ENCODE results near the gene ST6GALNAC4.

The ST6GALNAC4 gene

DNA sequence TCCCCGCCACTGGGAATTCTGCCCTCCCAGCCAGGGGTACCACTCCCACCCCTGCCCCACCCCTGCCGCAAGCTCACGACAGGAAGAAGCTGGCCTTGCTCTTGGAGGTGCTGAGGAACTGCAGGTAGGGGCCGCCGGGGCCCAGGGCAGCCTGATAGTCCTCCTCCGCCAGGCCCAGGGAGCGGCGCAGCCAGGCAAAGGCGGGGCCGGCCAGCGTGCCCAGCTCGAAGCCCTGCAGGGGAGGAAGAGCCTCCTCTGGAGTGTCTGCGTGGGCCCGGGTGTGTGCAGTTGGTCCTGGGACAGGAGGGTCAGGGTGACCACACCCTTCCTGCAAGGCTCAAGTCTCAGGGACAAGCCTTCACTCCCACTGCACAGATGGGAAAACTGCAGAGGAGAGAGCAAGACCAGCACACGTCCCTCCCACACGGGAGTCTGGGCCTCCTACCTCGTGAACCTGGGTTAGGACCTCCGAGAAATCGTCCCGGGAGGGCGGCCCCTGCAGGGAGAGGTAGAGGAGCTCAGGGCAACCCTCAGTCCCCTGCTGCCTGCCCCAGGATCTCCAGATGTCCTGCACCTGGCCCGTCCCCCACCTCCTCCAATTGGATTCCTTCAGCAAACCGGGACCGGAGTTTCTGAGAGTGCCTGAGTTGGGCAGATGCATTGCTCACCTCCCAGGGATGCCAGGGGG is 11.3 kb upstream of the ST6GALNAC4 start:
- Mint-ChIP-seq H3K36me3 (ENCODE audit: low read depth) (peaks cover 3% of the 10 kb centered on the region), H3K4me1 (peaks cover 12% of the 10 kb centered on the region), H3K9me3 (no peaks in the 10 kb centered on the region), H3K4me3 (peak overlapping the region; percentile 46 to 66 (median 60)), H3K27ac (peak overlapping the region in 1 of 3 experiments; percentile 7), H3K27me3 (ENCODE audit: low read depth) (peaks cover 69% of the 10 kb centered on the region)
- TF ChIP-seq, protein P1, sequence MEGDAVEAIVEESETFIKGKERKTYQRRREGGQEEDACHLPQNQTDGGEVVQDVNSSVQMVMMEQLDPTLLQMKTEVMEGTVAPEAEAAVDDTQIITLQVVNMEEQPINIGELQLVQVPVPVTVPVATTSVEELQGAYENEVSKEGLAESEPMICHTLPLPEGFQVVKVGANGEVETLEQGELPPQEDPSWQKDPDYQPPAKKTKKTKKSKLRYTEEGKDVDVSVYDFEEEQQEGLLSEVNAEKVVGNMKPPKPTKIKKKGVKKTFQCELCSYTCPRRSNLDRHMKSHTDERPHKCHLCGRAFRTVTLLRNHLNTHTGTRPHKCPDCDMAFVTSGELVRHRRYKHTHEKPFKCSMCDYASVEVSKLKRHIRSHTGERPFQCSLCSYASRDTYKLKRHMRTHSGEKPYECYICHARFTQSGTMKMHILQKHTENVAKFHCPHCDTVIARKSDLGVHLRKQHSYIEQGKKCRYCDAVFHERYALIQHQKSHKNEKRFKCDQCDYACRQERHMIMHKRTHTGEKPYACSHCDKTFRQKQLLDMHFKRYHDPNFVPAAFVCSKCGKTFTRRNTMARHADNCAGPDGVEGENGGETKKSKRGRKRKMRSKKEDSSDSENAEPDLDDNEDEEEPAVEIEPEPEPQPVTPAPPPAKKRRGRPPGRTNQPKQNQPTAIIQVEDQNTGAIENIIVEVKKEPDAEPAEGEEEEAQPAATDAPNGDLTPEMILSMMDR (IDR thresholded peaks at IDR 0.05; ENCODE audit: unreplicated experiment in 3 of 3): no peak

DNA sequence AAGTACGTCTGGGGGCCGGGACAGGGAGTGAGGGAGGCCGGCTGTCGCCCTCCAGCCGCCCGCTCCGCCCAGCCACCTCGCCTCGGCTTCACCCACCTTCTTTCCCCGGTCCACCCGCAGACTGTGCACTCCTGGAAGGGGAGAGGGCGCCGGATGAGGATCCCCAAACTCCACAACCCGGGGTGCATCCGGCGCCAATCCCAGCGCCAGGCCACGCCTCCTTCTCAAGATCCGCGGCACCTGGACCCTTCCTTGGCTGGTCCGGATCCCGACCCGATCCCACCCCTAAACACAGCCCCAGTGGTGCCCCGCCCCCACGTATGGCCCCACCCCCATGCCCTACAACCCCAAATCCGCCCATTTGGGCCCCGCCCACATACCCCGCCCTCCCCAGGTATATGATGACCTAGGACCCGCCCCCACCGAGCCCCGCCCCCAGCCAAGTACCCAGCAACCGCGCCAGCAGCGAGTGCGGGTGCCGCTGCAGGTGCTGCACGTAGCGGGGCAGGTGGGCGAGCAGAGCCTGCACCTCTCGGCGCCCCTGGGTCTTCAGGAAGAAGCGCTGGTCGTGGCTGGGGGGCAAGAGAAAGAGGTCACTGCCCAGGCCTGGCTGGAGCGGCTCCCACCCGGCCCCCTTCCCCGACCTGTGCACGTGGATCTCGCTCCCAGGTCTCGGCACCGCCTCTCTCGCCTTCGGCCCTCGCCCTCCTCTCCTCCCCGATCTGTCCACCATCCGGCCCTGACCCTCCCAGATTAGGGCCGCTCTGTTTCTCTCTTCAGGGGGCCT is 10.6 kb upstream of the ST6GALNAC4 start:
- Mint-ChIP-seq H3K27me3 (ENCODE audit: low read depth) (peaks cover 71% of the 10 kb centered on the region), H3K27ac (no peak overlapping the region), H3K4me1 (peaks cover 12% of the 10 kb centered on the region), H3K9me3 (no peaks in the 10 kb centered on the region), H3K36me3 (ENCODE audit: low read depth) (no peaks in the 10 kb centered on the region), H3K4me3 (peak overlapping the region; percentile 35 to 67 (median 57))
- TF ChIP-seq, protein P1 (IDR thresholded peaks at IDR 0.05; ENCODE audit: unreplicated experiment in 3 of 3): no peak

DNA sequence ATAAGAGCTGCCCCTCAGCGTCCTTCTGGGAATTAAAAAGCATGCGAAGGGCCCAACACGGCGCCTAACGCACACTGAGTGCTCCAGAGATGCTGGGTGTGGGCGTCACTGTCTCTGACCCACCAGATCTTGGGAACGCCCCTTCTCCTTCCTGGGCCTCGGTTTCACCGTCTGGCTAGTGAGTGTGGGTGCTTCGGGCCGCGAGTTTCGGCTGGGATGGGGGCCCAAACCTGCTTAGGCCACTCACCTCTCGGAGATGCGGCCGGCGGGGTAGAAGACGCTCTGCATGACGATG is 10.0 kb upstream of the ST6GALNAC4 start:
- Mint-ChIP-seq H3K36me3 (ENCODE audit: low read depth) (no peaks in the 10 kb centered on the region), H3K4me3 (peak overlapping the region in 2 of 3 experiments; percentile 40 to 67), H3K4me1 (peaks cover 12% of the 10 kb centered on the region), H3K27me3 (ENCODE audit: low read depth) (peaks cover 75% of the 10 kb centered on the region), H3K27ac (no peak overlapping the region), H3K9me3 (no peaks in the 10 kb centered on the region)
- TF ChIP-seq, protein P1 (IDR thresholded peaks at IDR 0.05; ENCODE audit: unreplicated experiment in 3 of 3): no peak

DNA sequence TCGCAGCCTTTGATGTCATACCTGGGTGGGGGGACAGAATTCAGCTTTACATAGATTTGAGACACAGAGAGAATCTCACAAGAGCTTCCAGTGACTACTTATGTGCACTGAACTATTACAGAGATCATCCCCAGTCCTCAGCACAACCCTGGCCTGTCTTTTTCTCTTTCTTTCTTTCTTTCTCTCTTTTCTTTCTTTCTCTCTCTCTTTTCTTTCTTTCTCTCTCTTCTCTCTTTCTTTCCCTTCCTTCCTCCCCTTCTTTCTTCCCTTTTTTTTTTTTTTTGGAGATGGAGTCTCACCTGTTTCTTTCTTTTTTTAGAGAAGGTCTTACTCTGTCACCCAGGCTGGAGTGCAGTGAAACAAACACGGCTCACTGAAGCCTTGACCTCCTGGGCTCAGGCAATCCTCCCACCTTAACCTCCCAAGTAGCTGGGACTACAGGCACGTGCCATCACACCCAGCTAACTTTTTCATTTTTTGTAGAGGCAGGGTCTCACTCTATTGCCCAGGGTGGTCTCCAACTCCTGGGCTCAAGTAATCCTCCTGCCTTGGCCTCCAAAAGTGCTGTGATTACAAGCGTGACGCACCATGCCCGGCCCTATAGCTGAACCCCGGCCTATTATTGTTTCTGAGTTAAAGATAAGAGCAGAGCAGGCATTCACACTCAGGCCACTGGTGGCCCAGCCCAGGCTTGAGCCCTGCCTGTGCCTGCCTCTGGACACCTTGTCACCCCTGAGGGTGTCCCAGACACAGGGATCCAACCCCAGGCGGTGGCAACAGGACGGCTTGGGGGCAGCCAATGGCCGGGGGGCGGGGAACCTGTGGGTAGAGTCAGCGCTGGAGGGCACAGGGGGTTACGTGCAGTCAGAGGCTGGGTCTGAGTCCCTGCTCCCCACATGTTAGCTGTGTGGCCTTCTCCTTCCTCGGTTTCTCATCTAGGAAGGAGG is 9.4 kb upstream of the ST6GALNAC4 start:
- Mint-ChIP-seq H3K4me1 (peaks cover 7% of the 10 kb centered on the region), H3K36me3 (ENCODE audit: low read depth) (no peaks in the 10 kb centered on the region), H3K27ac (no peak overlapping the region), H3K27me3 (ENCODE audit: low read depth) (peaks cover 71% of the 10 kb centered on the region), H3K4me3 (peak overlapping the region; percentile 17 to 40 (median 21)), H3K9me3 (no peaks in the 10 kb centered on the region)
- TF ChIP-seq, protein P1 (IDR thresholded peaks at IDR 0.05; ENCODE audit: unreplicated experiment in 3 of 3): no peak

DNA sequence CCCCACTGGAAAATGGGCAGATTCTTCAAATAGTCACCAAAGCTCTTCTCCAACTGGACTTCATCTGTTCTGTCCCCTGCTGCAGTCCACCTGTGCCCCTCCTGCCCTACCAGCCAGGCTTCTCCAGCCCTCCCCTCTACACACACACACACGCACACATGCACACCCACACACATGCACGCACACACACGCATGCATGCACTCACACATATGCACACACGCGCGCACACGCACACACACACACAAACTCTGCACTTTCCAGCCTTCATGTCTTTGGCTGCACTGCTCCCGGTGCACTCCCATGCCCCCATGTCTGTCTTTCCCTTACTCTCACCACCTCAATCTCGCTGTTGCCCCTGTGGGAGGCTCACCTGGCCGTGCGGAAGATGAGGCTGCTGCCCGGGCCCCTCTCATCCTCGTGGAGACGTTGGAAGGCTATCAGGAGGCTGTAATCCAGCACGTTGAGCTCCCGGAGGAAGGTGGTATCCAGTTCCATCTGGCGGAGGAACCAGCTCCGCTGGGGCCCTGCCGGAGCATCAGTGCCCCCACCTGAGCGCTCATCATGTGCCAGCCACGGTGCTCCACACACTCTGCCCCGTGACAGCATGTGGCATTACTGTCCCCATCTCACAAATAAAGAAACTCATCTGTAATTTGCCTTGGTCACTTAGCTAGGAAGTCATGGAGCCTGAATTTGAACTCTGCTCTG is 8.0 kb upstream of the ST6GALNAC4 start:
- Mint-ChIP-seq H3K27me3 (ENCODE audit: low read depth) (peaks cover 74% of the 10 kb centered on the region), H3K36me3 (ENCODE audit: low read depth) (no peaks in the 10 kb centered on the region), H3K4me3 (no peak overlapping the region), H3K9me3 (no peaks in the 10 kb centered on the region), H3K4me1 (peaks cover under 1% of the 10 kb centered on the region), H3K27ac (no peak overlapping the region)
- TF ChIP-seq, protein P1 (IDR thresholded peaks at IDR 0.05; ENCODE audit: unreplicated experiment in 3 of 3): no peak
